Measurements from ENCODE around the gene FOS. TPM values are rescaled to one million over a fixed set of nuclear protein-coding genes. Genes with fewer than 3 reads are reported as not detected.
A peak's percentile ranks its signal among the peaks of the same experiment; 100 is the strongest.
"Not testable (repeated sequence)": the region's sequence is repeated elsewhere in the genome, so short reads cannot be mapped to it uniquely, and the experiment has no call there.

FOS gene
- total RNA-seq, 1 experiment from 2014 or later: 3.1 TPM

DNA sequence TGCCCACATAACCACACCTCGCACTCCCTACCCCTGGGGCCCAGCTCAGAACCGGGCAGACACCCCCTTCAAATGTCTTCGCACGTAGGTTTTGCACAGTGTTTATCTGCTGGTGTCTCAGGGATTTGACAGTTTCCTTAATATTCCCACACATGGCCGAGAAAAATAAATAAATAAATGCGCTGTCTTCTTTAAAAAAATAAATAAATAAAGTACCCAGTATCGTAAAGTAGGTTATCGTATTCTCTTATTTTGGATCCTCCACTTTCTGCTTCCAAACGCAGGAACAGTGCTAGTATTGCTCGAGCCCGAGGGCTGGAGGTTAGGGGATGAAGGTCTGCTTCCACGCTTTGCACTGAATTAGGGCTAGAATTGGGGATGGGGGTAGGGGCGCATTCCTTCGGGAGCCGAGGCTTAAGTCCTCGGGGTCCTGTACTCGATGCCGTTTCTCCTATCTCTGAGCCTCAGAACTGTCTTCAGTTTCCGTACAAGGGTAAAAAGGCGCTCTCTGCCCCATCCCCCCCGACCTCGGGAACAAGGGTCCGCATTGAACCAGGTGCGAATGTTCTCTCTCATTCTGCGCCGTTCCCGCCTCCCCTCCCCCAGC is 710 bp upstream of the FOS start:
- H3K27ac ChIP-seq: peak overlapping the region; percentile 98; the same call in 1 of the 2 replicates
- H3K27me3 ChIP-seq: no peaks in the 10 kb centered on the region
- H3K36me3 ChIP-seq: no peaks in the 10 kb centered on the region
- DNase-seq: no peak
- H3K9me3 ChIP-seq (replicated peaks): no peaks in the 10 kb centered on the region
- peak overlapping the region; percentile 65 for H3K4me3 ChIP-seq
- peaks cover 4% of the 10 kb centered on the region; the same call in 1 of the 2 replicates for H3K4me1 ChIP-seq

DNA sequence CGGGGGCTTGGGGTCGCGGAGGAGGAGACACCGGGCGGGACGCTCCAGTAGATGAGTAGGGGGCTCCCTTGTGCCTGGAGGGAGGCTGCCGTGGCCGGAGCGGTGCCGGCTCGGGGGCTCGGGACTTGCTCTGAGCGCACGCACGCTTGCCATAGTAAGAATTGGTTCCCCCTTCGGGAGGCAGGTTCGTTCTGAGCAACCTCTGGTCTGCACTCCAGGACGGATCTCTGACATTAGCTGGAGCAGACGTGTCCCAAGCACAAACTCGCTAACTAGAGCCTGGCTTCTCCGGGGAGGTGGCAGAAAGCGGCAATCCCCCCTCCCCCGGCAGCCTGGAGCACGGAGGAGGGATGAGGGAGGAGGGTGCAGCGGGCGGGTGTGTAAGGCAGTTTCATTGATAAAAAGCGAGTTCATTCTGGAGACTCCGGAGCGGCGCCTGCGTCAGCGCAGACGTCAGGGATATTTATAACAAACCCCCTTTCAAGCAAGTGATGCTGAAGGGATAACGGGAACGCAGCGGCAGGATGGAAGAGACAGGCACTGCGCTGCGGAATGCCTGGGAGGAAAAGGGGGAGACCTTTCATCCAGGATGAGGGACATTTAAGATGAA is 630 bp downstream of the FOS start:
- H3K9me3 ChIP-seq (replicated peaks): no peaks in the 10 kb centered on the region
- H3K4me1 ChIP-seq: no peaks in the 10 kb centered on the region; the same call in 1 of the 2 replicates
- no peaks in the 10 kb centered on the region for H3K36me3 ChIP-seq
- H3K27me3 ChIP-seq: no peaks in the 10 kb centered on the region
- peak; percentile 14 to 36 for DNase-seq
- H3K27ac ChIP-seq: peak overlapping the region; percentile 98
- H3K4me3 ChIP-seq: peak overlapping the region; percentile 65

DNA sequence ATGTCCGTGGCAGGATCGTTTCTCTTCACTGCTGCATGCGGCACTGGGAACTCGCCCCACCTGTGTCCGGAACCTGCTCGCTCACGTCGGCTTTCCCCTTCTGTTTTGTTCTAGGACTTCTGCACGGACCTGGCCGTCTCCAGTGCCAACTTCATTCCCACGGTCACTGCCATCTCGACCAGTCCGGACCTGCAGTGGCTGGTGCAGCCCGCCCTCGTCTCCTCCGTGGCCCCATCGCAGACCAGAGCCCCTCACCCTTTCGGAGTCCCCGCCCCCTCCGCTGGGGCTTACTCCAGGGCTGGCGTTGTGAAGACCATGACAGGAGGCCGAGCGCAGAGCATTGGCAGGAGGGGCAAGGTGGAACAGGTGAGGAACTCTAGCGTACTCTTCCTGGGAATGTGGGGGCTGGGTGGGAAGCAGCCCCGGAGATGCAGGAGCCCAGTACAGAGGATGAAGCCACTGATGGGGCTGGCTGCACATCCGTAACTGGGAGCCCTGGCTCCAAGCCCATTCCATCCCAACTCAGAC is 1.2 kb downstream of the FOS start:
- no peak for DNase-seq
- no peak overlapping the region for H3K27ac ChIP-seq
- H3K4me1 ChIP-seq: no peaks in the 10 kb centered on the region; the same call in 1 of the 2 replicates
- H3K4me3 ChIP-seq: peak overlapping the region; percentile 65
- no peaks in the 10 kb centered on the region for H3K9me3 ChIP-seq (replicated peaks)
- no peaks in the 10 kb centered on the region for H3K36me3 ChIP-seq
- no peaks in the 10 kb centered on the region for H3K27me3 ChIP-seq

DNA sequence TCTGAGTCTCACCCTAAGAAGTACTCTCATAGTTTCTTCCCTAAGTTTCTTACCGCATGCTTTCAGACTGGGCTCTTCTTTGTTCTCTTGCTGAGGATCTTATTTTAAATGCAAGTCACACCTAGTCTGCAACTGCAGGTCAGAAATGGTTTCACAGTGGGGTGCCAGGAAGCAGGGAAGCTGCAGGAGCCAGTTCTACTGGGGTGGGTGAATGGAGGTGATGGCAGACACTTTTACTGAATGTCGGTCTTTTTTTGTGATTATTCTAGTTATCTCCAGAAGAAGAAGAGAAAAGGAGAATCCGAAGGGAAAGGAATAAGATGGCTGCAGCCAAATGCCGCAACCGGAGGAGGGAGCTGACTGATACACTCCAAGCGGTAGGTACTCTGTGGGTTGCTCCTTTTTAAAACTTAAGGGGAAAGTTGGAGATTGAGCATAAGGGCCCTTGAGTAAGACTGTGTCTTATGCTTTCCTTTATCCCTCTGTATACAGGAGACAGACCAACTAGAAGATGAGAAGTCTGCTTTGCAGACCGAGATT is 1.7 kb downstream of the FOS start:
- no peak overlapping the region for H3K27ac ChIP-seq
- no peaks in the 10 kb centered on the region for H3K27me3 ChIP-seq
- H3K4me1 ChIP-seq: no peaks in the 10 kb centered on the region; the same call in 1 of the 2 replicates
- no peak for DNase-seq
- no peak overlapping the region for H3K4me3 ChIP-seq
- no peaks in the 10 kb centered on the region for H3K9me3 ChIP-seq (replicated peaks)
- H3K36me3 ChIP-seq: no peaks in the 10 kb centered on the region

DNA sequence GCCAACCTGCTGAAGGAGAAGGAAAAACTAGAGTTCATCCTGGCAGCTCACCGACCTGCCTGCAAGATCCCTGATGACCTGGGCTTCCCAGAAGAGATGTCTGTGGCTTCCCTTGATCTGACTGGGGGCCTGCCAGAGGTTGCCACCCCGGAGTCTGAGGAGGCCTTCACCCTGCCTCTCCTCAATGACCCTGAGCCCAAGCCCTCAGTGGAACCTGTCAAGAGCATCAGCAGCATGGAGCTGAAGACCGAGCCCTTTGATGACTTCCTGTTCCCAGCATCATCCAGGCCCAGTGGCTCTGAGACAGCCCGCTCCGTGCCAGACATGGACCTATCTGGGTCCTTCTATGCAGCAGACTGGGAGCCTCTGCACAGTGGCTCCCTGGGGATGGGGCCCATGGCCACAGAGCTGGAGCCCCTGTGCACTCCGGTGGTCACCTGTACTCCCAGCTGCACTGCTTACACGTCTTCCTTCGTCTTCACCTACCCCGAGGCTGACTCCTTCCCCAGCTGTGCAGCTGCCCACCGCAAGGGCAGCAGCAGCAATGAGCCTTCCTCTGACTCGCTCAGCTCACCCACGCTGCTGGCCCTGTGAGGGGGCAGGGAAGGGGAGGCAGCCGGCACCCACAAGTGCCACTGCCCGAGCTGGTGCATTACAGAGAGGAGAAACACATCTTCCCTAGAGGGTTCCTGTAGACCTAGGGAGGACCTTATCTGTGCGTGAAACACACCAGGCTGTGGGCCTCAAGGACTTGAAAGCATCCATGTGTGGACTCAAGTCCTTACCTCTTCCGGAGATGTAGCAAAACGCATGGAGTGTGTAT is 2.4 kb downstream of the FOS start:
- Histone ChIP-seq H3K27me3 (no peaks in the 10 kb centered on the region), H3K4me1 (no peaks in the 10 kb centered on the region; the same call in 1 of the 2 replicates), H3K36me3 (no peaks in the 10 kb centered on the region), H3K27ac (no peak overlapping the region), H3K9me3 (replicated peaks) (no peaks in the 10 kb centered on the region), H3K4me3 (no peak overlapping the region)
- no peak for DNase-seq

DNA sequence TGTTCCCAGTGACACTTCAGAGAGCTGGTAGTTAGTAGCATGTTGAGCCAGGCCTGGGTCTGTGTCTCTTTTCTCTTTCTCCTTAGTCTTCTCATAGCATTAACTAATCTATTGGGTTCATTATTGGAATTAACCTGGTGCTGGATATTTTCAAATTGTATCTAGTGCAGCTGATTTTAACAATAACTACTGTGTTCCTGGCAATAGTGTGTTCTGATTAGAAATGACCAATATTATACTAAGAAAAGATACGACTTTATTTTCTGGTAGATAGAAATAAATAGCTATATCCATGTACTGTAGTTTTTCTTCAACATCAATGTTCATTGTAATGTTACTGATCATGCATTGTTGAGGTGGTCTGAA is 3.0 kb downstream of the FOS start:
- H3K36me3 ChIP-seq: no peaks in the 10 kb centered on the region
- H3K4me3 ChIP-seq: no peak overlapping the region
- H3K27ac ChIP-seq: no peak overlapping the region
- H3K27me3 ChIP-seq: no peaks in the 10 kb centered on the region; the same call in 1 of the 2 replicates
- H3K4me1 ChIP-seq: no peaks in the 10 kb centered on the region; the same call in 1 of the 2 replicates
- H3K9me3 ChIP-seq (replicated peaks): no peaks in the 10 kb centered on the region
- DNase-seq: no peak

DNA sequence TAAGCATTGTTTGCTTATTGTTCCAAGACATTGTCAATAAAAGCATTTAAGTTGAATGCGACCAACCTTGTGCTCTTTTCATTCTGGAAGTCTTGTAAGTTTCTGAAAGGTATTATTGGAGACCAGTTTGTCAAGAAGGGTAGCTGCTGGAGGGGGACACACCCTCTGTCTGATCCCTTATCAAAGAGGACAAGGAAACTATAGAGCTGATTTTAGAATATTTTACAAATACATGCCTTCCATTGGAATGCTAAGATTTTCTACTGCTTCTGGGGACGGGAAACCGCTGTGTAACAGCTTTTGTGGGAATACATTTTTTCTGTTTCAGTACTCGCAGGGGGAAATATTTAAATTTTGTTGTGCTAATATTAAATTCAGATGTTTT is 3.5 kb downstream of the FOS start:
- Histone ChIP-seq H3K4me3 (no peak overlapping the region), H3K4me1 (no peaks in the 10 kb centered on the region; the same call in 1 of the 2 replicates), H3K27ac (no peak overlapping the region), H3K27me3 (no peaks in the 10 kb centered on the region; the same call in 1 of the 2 replicates), H3K9me3 (replicated peaks) (no peaks in the 10 kb centered on the region), H3K36me3 (no peaks in the 10 kb centered on the region)
- DNase-seq: no peak

DNA sequence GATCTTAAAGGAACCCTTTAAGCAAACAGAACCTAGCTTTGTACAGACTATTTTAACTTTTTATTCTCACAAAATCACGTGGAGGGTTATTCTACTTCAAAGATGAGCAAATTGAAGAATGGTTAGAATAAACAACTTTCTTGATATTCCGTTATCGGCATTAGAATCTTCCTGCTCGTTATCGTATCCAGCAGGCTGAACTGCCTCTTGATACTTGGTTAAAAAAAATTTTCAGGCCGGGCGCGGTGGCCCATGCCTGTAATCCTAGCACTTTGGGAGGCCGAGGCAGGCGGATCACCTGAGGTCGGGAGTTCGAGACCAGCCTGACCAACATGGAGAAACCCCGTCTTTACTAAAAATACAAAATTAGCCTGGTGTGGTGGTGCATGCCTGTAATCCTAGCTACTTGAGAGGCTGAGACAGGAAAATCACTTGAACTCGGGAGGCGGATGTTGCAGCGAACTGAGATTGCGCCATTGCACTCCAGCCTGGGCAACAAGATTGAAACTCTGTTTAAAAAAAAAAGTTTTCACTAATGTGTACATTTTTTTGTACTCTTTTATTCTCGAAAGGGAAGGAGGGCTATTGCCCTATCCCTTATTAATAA is 4.0 kb downstream of the FOS start:
- not testable (repeated sequence) for DNase-seq; H3K36me3 ChIP-seq; H3K4me3 ChIP-seq; H3K27me3 ChIP-seq; H3K9me3 ChIP-seq (replicated peaks); H3K4me1 ChIP-seq; H3K27ac ChIP-seq

DNA sequence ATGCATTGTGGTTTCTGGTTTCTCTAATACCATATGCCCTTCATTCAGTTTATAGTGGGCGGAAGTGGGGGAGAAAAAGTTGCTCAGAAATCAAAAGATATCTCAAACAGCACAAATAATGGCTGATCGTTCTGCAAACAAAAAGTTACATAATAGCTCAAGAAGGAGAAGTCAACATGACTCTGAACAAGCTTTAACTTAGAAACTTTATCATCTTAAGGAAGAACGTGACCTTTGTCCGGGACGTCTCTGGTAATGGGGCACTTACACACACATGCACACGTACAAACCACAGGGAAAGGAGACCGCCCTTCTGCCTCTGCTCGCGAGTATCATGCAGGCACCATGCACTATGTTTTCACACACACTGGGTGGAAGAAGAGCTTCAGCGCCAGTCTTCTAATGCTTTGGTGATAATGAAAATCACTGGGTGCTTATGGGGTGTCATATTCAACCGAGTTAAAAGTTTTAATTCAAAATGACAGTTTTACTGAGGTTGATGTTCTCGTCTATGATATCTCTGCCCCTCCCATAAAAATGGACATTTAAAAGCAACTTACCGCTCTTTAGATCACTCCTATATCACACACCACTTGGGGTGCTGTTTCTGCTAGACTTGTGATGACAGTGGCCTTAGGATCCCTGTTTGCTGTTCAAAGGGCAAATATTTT is 4.7 kb downstream of the FOS start:
- no peaks in the 10 kb centered on the region for H3K9me3 ChIP-seq (replicated peaks)
- H3K36me3 ChIP-seq: no peaks in the 10 kb centered on the region
- DNase-seq: no peak
- H3K4me3 ChIP-seq: no peak overlapping the region
- H3K27ac ChIP-seq: no peak overlapping the region
- H3K4me1 ChIP-seq: no peaks in the 10 kb centered on the region; the same call in 1 of the 2 replicates
- H3K27me3 ChIP-seq: peaks cover 3% of the 10 kb centered on the region

DNA sequence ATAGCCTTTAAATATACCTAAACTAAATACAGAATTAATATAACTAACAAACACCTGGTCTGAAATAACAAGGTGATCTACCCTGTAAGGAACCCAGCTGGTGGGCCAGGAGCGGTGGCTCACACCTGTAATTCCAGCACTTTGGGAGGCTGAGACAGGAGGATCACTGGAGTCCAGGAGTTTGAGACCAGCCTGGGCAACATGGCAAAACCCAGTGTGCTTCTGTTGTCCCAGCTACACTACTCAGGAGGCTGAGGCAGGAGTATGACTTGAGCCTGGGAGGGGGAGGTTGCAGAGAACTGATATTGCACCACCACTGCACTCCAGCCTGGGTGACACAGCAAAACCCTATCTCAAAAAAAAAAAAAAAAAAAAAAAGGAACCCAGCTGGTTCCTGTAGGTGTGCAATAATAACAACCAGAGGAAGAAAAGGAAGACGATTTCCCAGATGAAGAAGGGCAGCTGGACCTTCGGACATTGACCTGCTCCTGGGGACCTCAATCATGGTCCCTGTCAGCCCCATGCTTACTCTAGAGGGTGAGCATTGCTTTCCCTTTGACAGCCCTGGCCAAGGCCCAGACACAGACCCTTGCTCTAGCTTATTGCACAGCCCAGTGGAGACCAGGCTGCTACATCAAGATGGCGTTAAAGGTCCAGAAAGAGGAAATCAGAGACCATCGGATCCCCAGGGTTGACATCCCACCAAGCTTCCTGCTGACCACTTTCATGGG is 5.4 kb downstream of the FOS start:
- no peak for DNase-seq
- Histone ChIP-seq H3K4me3 (no peak overlapping the region), H3K36me3 (no peaks in the 10 kb centered on the region), H3K4me1 (no peaks in the 10 kb centered on the region; the same call in 1 of the 2 replicates), H3K27me3 (peaks cover 3% of the 10 kb centered on the region), H3K9me3 (replicated peaks) (no peaks in the 10 kb centered on the region), H3K27ac (no peak overlapping the region)

DNA sequence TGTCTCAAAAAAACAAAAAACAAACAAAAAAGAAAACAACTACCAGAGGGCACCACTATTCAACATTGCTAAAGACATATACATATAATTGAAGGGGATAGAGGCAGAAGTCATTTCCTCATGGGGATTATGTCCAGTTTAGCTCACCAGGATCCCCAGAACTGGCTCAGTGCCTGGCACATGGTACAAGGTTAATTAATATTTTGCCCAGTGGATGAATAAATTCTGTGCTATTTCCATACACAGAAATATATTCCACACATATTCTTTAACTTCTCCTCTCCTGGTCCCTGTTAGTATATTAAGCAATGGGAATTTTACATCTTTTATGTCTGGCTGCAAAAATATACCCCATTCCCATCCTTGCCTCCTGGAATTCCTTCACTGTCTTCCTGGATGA is 6.7 kb downstream of the FOS start:
- Histone ChIP-seq H3K27me3 (peaks cover 3% of the 10 kb centered on the region), H3K9me3 (replicated peaks) (no peaks in the 10 kb centered on the region), H3K4me1 (no peaks in the 10 kb centered on the region), H3K4me3 (no peak overlapping the region), H3K36me3 (no peaks in the 10 kb centered on the region), H3K27ac (no peak overlapping the region)
- DNase-seq: no peak

DNA sequence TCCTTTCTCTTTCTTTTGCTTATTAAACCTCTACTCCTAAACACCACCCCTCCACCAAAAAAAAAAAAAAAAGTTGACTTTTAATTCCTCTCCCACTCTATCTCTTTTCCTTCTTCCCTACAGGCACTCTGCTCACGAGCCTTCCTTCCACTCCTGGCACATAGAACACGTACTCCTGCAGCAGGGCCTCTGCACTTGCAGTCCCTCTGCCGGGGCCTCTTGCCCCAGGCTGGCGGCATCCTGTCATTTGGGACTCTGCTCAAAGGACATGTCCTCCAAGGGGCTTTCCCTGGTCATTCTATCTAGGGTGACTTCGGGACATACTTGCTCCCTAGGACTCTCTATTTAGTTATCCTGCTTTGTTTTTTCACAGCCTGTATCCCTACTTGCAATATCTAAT is 7.7 kb downstream of the FOS start:
- no peak overlapping the region for H3K4me3 ChIP-seq
- peak in 1 of 2 experiments; percentile 24 for DNase-seq
- H3K27ac ChIP-seq: no peak overlapping the region
- no peaks in the 10 kb centered on the region for H3K4me1 ChIP-seq
- H3K27me3 ChIP-seq: peaks cover 3% of the 10 kb centered on the region
- no peaks in the 10 kb centered on the region for H3K9me3 ChIP-seq (replicated peaks)
- H3K36me3 ChIP-seq: no peaks in the 10 kb centered on the region

DNA sequence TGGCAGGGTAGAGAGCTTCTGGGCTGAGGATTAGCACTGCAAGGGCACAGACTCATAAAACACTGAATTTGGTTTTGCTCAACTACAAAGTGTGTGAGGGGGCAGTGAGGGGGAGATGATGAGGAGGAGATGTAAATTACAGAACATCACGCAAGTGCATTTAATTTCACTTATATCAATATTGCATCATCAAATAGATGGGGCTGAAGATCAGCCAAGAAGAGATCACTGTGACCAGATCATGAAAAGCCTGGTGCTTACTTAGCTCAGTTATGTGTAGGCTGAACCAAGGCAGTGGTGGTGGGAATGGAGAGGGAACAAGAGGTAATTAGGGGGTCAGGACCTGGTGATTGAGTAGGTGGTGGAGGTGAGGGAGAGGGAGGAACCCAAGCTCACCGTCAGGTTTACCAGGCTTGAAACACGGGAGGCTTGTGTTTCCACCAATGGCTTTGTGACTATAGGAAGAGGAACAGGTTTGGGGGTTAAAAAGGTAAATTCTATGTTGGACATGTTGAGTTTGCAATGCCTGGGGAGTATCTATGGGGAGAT is 11.3 kb downstream of the FOS start:
- Histone ChIP-seq H3K4me3 (no peak overlapping the region), H3K36me3 (no peaks in the 10 kb centered on the region), H3K27ac (no peak overlapping the region), H3K27me3 (peaks cover 3% of the 10 kb centered on the region), H3K9me3 (replicated peaks) (no peaks in the 10 kb centered on the region), H3K4me1 (no peaks in the 10 kb centered on the region)
- DNase-seq: no peak
